Superior temporal gyrus (tissue), 1 donor: Measurements from ENCODE around the gene KHSRP.
A peak's percentile ranks its signal among the peaks of the same experiment; 100 is the strongest.
"Not testable (repeated sequence)": the region's sequence is repeated elsewhere in the genome, so short reads cannot be mapped to it uniquely, and the experiment has no call there.

ENCODE experiments used
- DNase-seq: peaks from one replicate; pipeline ENCODE4 v3.0.0-alpha.2; 2016; ENCODE audit errors: extremely low spot score

The KHSRP gene

DNA sequence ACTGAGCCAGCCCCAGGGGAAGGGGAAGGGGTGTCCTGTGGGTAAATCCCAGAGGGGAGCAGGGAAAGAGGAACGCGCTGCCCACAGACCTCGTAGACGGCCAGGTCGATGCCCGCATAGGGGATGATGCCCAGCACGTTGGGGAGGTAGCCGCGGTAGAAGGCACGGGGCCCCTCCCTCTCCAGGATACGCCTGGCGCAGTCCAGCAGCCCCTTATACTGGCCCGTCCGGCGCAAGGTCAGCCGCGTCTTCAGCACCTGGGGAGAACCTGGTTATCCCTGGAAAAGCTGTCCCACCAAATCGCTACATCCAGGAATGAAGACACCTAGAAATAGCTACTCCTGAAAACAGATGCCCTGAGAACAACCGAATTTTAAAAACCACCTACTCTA, 27.6 kb upstream of the KHSRP start:
- no peak for DNase-seq

- no peak for DNase-seq
Measured at GRCh38 chr19:6451583-6452222, 27.1 kb upstream of the KHSRP start.

DNA sequence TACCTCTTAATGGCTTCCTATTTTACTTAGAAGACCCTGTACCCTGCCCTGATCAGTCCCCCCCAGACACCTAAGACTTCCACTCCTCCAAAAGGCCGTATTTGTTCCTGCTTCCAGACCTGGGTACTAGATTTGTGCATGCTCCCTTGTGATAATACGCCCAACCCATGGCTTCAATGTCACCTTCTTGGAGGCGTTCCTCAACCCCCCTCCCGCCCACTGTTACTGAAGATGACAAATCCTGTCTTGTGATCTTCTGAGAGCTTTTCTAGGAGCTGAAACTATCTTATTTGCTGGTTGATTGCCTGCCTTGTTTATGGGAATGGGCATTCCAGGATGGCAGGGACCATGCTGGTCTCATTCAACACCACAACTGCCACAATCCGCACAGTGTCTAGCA, 25.6 kb upstream of the KHSRP start:
- DNase-seq = no peak

- no peak for DNase-seq
Measured at GRCh38 chr19:6448045-6448444, 23.4 kb upstream of the KHSRP start.

DNA sequence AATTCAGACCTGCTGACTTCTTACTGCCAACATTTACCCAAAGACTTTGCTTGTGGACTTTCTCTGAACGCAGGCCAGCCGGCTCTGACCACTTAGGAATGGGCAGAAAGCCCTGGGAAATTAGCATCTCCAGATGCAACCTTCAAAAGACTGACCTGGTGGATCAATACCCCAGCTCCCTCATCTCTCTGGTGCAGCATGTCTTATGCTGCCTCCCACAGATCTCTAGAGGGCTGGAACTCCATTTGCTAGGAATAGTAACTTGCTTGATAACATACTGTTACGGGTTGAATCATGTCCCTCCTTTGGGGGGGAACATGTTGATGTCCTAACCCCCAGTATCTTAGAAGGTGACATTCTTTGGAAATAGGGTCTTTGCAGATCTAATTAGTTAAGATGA, 21.8 kb upstream of the KHSRP start:
- no peak for DNase-seq

- no peak for DNase-seq
Measured at GRCh38 chr19:6443986-6444385, 19.4 kb upstream of the KHSRP start.

- DNase-seq = no peak
Measured at GRCh38 chr19:6442087-6442688, 17.6 kb upstream of the KHSRP start.

DNA sequence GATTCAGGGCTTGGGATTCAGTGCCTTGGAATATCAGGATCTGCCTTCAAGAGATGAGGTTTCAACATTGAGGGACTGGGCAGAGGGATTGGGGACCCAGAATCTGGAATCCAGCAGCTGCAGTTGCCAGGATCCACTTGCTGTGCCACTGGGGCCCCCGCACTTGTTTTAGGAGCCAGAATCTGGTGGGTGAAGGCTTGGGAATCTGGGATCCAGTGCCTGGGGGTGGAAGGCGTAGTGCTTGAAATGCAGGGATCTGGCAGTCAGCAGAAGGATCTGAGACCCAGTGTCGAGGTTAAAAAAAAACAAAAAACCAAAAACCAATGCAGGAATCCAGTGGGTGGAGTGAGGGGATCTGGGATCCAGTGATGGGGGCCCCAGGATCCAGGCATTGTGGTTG, 16.3 kb upstream of the KHSRP start:
- no peak for DNase-seq

DNA sequence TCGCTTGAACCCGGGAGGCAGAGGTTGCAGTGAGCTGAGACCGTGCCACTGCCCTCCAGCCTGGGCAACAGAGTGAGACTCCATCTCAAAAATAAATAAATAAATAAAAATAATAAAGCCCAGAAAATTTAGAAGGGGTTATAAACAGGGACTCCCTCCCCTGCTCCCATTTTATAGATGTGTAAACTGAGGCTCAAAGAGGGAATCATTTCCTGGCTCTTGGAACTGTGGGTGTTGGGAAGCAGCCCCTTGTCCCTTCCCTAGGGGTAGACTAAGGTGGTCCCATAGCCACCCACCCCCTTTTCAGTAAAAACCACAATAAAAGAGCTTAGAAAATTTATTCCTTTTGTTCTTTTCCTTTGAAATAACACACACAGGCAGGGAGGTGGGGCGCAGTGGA, 15.1 kb upstream of the KHSRP start:
- no peak for DNase-seq

- DNase-seq = no peak
Measured at GRCh38 chr19:6433663-6434062, 9.1 kb upstream of the KHSRP start, which contains the start of gene SLC25A41. TSS of gene SLC25A41 (minus strand) at chr19:6433763. CDS start at chr19:6433693, 70 bp downstream.

DNA sequence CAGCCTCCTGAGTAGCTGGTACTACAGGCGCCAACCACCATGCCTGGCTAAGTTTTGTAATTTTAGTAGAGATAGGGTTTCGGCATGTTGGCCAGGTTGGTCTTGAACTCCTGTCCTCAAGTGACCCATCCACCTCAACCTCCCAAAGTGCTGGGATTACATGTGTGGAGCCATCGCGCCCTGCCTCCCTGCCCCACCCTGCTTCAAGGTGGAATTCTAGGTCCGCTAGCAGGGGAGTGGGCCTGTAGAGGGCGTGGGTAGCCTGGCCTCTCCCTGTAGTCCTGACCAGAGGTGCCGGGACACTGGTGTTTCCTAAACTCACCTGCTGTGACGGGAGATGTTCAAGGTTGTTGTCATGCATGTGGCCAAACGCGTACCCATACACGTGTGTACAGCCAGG, 8.6 kb upstream of the KHSRP start:
- no peak for DNase-seq

- no peak for DNase-seq
Measured at GRCh38 chr19:6431891-6432290, 7.3 kb upstream of the KHSRP start.

GRCh38 chr19:6429419-6430221, 5.0 kb upstream of the KHSRP start:
- no peak for DNase-seq

DNA sequence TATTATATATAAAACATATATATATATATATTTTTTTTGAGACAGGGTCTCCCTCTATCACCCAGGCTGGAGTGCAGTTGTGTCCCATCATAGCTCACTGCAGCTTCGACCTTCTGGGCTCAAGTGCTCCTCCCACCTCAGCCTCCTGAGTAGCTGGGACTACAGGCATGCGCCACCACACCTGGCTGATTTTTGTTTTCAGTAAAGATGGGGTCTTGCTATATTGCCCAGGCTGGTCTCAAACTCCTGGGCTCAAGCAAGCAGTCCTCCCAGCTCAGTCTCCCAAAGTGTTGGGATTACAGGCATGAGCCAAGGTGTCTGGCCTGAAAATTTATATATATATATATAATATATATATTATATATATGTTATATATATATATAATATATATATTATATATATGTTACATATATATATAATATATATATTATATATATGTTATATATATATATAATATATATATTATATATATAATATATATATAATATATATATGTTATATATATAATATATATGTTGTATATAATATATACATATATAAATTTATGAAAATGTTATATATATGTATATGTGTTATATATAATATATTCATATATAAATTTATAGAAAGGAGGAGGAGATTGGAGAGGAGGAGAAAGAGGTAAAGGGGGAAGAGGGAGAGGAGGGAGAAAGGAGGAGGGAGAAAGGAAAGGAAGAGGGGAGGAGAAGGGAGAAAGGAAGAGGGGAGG, 4.2 kb upstream of the KHSRP start:
- not testable (repeated sequence) for DNase-seq

GRCh38 chr19:6427131-6427530, 2.5 kb upstream of the KHSRP start:
- no peak for DNase-seq

GRCh38 chr19:6425732-6426620, 1.4 kb upstream of the KHSRP start:
- no peak for DNase-seq

GRCh38 chr19:6424939-6425731, 524 bp upstream of the KHSRP start:
- peak; percentile 100 for DNase-seq

- no peak for DNase-seq
Measured at GRCh38 chr19:6423499-6424194, 964 bp downstream of the KHSRP start.

GRCh38 chr19:6421075-6422014, 3.3 kb downstream of the KHSRP start:
- DNase-seq = no peak
